COLO829 (cell line): ENCODE data around the gene STMP1.
"Not testable (repeated sequence)": the region's sequence is repeated elsewhere in the genome, so short reads cannot be mapped to it uniquely, and the experiment has no call there.

ENCODE experiments used
- DNase-seq: peaks from one replicate; pipeline ENCODE4 v3.0.0; 2012; ENCODE audit warnings: low spot score

STMP1 gene

GRCh38 chr7:135664046-135664589, 1.8 kb downstream of the STMP1 start:
- peak; percentile 32 for DNase-seq

DNA sequence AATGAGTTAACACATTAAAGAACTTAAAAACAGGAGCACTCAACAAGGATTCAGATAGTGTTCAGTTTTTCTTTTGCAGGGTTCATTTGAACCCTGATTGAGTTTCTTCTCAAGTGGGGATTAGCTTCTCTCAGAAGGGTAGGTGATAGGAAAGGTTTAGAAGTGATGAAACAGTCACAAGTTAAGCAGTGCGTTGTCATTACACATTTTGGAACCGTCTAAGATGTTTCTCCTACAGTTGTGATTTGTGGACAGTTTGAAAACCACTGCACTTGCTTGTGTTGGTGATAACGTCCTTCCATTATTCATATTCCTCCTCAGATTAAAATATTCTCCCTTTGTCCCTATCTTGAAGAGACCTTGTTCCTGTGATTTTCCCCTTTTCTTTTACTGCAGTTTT, 2.7 kb downstream of the STMP1 start:
- no peak for DNase-seq

- no peak for DNase-seq
Measured at GRCh38 chr7:135666156-135666555, 3.8 kb downstream of the STMP1 start.

DNA sequence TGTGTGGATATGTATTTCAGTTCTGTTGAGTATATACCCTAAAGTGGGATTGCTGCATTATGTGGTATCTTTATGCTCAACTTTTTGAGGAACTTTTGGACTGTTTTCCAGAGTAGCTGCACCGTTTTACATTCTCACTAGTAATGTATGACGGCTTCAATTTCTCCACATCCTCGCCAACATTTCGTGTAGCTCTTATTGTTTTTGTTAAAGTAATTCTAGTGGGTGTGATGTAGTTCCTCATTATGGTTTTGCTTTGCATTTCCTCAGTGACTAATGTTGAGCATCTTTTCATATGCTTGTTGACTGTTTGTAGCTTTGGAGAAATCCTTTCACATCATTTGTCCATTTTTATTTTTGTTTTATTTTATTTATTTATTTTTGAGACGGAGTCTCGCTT, 4.5 kb downstream of the STMP1 start:
- no peak for DNase-seq

- DNase-seq: not testable (repeated sequence)
Measured at GRCh38 chr7:135667626-135668025, 5.3 kb downstream of the STMP1 start.

DNA sequence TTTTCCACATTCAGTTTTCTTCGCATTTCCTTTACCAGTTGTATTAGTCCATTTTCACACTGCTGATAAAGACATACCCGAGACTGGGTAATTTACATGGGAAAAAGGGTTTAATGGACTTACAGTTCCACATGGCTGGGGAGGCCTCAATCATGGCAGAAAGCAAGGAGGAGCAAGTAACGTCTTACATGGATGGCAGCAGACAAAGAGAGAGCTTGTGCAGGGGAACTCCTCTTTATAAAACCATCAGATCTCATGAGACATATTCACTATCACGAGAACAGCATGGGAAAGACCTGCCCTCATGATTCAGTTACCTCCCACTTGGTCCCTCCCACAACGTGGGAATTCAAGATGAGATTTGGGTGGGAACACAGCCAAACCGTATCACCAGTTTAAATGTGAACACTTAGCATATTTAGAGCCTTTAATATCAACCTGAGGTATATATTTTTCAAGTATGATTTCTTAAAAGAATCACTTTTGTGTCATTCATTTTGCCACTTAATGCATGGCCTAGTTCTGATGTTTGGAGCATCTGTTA, 6.6 kb downstream of the STMP1 start:
- DNase-seq: not testable (repeated sequence)

GRCh38 chr7:135669774-135670173, 7.5 kb downstream of the STMP1 start:
- no peak for DNase-seq

DNA sequence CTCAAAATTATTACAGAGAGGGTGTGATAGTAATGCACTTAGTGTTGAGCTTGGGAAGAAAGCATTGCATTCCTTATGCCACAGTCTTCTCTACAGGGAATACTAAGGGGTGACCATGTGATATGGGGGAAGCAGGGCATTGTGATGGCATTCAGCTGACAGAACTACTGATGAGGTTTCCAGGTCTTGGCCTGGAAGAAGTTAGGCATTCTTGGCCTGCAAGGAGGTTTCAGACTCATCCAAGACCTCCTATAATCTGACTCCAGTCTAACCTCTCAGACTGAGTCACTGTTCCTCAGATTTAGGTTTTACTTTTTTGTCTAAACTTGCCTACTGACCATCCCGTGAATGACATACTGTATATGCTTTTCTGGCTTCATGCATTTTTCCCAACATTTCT, 7.9 kb downstream of the STMP1 start:
- DNase-seq: peak; percentile 28

GRCh38 chr7:135672560-135673359, 10.4 kb downstream of the STMP1 start:
- DNase-seq: peak; percentile 96

GRCh38 chr7:135673360-135673706, 11.0 kb downstream of the STMP1 start:
- peak; percentile 39 for DNase-seq

DNA sequence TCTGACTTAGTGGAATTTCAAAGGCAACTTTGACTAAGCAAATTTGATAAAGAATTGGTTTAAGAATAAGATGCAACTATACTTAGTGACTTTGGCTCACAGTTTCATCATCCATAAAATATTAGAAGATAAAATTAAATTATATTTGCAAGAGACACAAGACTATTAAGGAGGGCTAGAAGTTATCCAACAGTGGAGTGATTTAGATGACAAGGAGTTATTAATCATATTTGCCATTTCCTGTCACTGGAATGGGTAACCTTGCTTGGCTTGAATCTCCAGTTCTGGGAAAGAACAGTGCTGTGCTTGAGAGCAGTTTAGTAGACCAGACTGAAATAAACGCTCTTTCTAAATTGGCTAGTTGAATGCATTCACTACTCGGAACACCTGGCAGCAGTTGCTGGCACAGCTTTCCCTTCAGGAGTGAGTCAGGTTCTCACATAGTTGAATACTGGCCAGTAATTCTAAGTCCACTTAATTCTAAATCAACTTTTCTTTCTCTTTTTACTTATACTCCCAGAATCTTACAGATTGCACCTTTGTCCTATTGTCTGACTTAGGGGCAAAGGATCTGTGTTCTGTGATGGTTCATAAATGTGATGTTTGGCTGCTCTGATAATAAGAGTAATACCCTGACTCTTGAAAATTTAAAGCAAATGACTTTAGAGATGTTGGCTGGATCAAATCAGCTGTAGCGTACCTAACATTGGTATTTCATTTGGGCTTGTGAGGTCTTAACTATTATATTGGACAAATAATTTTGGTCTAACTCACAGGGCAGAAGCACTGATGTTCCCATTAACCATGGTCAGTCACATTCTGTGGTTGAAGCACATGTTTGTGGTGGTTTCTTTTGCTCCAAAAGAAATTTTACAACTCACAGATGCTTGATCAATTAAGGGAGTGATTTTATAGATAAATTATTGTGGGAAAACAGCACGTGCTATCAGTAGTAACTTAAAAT, 16.6 kb downstream of the STMP1 start:
- DNase-seq: no peak

GRCh38 chr7:135681762-135682161, 19.4 kb downstream of the STMP1 start:
- DNase-seq: no peak

DNA sequence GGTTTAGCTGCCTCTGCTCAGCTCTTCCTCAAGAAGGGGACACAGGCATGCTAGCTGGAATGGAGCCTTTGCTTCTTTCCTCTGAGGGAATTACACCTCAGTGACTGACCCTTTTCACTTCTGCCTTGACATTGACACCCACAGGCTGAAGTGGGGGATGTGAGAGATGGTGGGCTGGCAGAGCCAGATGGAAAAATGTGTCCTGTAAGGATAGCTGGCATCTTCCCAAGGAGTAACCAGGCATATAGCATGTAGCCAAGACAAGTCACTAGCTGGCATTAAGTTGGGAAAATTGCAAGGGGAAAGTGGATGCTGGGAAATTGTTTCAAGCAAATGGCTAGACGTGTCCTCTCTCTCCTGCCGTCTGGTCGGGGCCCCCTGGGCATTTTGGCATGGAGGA, 19.9 kb downstream of the STMP1 start:
- DNase-seq: no peak

DNA sequence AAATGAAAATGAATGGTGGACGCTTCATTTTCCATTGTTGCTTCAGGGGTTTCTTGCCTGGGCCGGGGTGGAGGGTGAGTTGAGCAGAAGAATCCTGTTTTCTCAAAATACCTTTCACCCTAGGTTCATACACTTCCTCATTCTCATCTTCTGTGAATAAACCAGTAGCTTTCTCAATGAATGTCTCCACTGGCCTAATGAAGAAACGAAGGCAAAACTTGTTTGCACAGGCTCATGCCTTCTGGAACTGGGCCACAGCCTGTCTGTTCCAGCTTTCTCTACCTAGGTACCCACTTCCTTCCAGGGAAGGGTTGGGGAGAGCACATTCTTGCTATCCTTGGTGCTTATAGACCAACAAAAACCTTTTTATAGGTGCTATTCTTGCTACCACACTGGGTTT, 21.3 kb downstream of the STMP1 start:
- DNase-seq: no peak

DNA sequence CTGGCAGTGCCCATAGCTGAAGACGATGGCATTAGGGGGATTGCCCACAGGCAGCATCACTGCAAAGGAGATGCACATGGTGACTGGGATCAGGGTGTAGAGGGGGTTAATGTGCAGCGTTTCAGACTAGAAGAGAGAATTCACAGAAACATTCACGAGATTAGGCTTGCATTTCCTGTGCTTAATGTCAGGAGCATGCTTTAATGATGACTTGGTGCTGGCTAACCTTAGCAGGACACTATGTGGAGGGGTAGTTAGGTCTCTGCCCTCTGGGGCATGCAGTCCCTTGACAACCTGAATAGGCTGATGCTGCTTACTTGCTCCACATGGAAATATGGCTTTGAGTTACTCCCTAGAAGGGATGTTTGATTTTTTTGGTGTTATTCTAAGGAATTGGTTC, 21.8 kb downstream of the STMP1 start:
- peak; percentile 57 for DNase-seq

GRCh38 chr7:135684699-135685098, 22.4 kb downstream of the STMP1 start:
- no peak for DNase-seq

- DNase-seq: no peak
Measured at GRCh38 chr7:135685306-135686084, 23.2 kb downstream of the STMP1 start.

DNA sequence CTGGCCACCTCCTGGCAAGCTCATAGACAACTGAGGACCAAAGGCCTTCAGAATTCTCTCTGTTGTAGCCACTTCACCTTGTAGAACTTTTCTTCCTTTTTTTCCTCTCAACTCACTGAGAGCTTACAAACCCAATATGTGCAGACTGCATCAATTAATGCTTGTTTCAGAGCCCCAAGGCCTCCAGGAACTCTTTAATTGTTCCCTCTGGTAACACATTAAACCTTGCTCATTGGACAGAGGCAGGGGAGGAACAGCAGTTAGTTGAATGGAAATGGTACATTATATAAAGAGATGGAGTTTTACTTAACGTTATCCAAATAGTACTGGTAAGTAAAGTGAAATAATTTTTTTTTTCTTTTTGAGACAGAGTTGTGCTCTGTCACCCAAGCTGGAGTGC, 25.2 kb downstream of the STMP1 start:
- no peak for DNase-seq

DNA sequence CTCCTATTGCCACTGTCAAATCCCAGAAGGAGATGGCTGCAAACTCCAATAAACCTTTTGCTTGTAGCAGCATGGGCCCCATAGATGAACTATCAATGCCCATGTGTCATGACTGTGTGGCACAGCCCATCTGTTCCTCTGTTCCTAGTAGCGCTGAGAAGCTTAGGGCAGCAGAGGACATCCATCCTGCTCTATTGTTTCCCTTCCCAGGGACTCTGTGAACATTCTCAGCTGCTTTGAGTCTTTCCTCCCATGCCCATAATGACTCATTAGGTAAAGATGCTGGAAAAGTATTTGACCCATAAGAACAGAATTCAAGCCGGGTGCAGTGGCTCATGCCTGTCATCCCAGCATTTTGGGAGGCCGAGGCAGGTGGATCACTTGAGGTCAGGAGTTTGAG, 28.3 kb downstream of the STMP1 start:
- DNase-seq: no peak

- no peak for DNase-seq
Measured at GRCh38 chr7:135692055-135692454, 29.7 kb downstream of the STMP1 start.

DNA sequence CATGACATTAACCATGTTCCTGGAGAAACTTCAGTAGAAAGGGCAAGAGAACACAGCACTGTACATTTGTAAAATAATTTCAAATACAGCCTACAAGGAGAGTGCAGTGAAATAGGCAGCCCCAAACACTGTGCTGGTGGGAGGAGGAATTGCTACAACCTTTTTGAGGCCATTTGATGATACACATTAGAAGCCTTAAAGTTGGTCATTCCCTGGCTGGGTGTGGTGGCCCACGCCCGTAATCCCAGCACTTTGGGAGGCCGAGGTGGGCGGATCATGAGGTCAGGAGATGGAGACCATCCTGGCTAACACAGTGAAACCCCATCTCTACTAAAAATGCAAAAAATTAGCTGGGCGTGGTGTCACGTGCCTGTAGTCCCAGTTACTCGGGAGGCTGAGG, 30.3 kb downstream of the STMP1 start:
- DNase-seq: not testable (repeated sequence)

DNA sequence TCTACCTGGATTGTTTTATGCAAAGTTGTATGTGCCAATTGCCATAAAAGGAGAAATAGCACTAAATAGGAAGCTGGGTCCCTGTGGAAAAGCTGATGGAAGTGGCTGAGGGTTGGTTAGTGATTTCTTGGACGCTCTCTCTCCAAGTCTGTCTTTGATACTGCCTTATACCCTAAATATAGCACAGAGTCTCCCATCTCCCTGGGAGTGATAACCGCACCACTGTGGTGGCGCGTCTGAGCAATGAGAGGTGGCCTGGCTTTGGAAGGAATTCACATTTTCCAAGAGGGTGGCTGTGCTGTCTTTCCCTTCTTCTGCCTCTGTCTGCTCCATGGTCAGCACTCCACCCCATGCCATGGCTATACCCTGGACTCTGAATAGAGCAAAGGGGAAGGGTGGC, 31.2 kb downstream of the STMP1 start:
- DNase-seq: no peak
